GM10248 (cell line): ENCODE results near the gene UQCR11.

Source experiments
- CTCF ChIA-PET: fragments of 300-600 bp; sonication (Branson Sonifier 250); formaldehyde crosslinking; extraction: SDS; loops from one replicate; lab custom pipeline; 2021; ENCODE audit warnings: antibody characterized with exemption; lab: Yijun Ruan, JAX
- POLR2A ChIA-PET: fragments of 350-650 bp; sonication (Branson Sonifier 250); formaldehyde crosslinking; extraction: SDS; loops from one replicate; lab custom pipeline; 2020; ENCODE audit warnings: antibody characterized with exemption; lab: Yijun Ruan, JAX
- DNase-seq: peaks from one replicate; pipeline ENCODE4 v3.0.0; 2012; ENCODE audit errors: extremely low spot score
- TF ChIP-seq, protein P1 (sequence below): IDR thresholded peaks from 2 replicates; pipeline ENCODE4 v1.5.1; 2012; ENCODE audit warnings: mild to moderate bottlenecking, low read depth; ENCODE audit errors: extremely low read depth, missing control alignments, control extremely low read depth

Gene UQCR11

DNA sequence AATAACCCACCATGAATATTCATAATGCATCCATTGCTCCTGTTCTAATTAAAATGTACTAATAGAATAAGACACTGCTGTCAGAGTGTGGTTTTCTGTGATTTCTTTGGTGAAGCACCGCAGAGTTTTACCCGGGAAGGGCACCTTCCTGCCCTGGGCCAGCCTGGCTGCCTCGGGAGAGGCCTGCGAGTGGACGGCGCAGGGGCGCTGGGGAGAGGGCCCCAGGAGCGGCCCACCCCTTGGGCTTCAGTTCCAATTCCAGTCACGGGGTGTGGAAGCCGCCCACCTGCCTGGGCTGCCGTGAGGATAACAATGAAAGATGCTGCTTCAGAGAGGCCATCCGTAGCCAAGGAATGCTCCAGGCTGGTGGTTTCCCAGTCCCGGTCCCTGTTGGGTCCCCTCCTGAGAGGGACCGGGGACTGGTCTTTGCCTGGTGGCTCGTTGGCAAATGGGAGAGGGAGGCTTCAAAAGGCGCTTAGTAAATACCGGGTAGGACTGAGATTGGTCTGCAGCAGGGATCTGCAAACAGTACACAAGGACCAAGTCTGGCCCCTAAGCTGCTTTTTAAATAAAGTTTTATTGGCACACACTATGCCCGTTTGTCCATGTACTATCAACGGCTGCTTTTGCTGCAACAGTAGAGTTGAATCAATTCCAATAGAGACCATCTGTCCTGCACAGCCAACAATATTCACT is 29.1 kb upstream of the UQCR11 start:
- CTCF ChIA-PET: no interaction called here
- POLR2A ChIA-PET: no interaction called here
- TF ChIP-seq, protein P1, sequence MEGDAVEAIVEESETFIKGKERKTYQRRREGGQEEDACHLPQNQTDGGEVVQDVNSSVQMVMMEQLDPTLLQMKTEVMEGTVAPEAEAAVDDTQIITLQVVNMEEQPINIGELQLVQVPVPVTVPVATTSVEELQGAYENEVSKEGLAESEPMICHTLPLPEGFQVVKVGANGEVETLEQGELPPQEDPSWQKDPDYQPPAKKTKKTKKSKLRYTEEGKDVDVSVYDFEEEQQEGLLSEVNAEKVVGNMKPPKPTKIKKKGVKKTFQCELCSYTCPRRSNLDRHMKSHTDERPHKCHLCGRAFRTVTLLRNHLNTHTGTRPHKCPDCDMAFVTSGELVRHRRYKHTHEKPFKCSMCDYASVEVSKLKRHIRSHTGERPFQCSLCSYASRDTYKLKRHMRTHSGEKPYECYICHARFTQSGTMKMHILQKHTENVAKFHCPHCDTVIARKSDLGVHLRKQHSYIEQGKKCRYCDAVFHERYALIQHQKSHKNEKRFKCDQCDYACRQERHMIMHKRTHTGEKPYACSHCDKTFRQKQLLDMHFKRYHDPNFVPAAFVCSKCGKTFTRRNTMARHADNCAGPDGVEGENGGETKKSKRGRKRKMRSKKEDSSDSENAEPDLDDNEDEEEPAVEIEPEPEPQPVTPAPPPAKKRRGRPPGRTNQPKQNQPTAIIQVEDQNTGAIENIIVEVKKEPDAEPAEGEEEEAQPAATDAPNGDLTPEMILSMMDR: no peak
- no peak for DNase-seq

DNA sequence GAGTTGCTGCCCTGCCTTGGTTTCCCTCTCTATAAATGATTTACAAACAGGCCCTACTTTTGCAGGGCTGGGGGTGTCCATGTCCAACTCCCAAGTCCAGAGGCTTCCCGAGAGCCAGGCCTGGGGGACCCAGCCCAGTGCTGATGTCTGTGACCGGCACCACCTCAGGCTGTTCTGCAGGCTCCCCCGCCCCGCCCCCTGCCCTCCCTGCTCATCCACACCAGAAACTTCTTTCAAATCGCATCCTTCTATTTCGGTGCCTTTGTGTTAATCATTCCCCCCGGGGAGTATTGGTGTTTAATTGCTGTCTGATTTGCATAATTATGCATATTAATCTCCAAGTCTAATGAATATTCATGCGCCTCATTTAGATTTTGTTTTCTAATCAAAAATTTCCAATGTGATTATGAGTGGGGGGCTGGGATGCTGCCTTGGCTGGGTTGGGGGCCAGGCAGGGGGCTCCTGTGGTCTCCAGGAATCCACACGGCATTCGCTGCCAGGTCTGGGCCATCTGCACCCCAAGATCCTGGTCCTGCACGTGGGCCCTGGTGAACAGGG is 28.1 kb upstream of the UQCR11 start:
- ChIA-PET CTCF (no interaction called here), POLR2A (no interaction called here)
- TF ChIP-seq, protein P1: no peak
- no peak for DNase-seq

GRCh38 chr19:1632462-1633268 is 27.4 kb upstream of the UQCR11 start:
- ChIA-PET POLR2A (no interaction called here), CTCF (no interaction called here)
- TF ChIP-seq, protein P1: no peak
- no peak for DNase-seq

DNA sequence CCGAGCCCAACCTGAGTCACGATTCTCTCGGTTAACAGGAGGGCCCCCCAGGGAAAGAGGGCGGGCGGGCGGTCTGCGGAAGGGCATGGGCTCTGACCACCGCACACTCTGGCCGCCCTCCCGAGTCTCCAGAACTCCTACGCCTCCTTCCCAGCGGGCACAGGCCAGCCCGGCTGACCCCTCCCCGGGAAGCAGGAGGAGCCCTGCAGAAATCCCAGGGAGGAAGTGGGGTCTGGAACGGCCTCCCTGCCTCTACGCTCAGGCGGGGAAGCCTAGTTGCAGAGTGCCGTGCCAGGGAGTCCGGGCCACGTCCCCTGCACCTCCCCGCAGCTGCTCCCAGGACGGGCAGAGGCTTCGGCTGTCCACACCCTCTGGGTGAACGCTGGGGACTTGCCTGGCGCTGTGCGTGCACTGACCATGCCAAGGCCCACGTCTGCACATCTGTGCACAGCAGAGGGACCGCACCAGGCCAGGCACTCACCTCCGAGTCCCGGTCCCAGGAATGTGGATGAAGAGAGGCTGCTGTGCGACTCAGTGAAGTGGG is 26.4 kb upstream of the UQCR11 start:
- DNase-seq: no peak
- TF ChIP-seq, protein P1: no peak
- CTCF ChIA-PET: no interaction called here
- POLR2A ChIA-PET: no interaction called here

- no peak for DNase-seq
- CTCF ChIA-PET: no interaction called here
- TF ChIP-seq, protein P1: no peak
- POLR2A ChIA-PET: no interaction called here
Measured at GRCh38 chr19:1630811-1631210, 25.5 kb upstream of the UQCR11 start.

GRCh38 chr19:1630012-1630411 is 24.8 kb upstream of the UQCR11 start:
- TF ChIP-seq, protein P1: no peak
- ChIA-PET CTCF (no interaction called here), POLR2A (no interaction called here)
- no peak for DNase-seq
